ENCODE measurements around the gene EDC3. TPM values are rescaled to one million over a fixed set of nuclear protein-coding genes. Genes with fewer than 3 reads are reported as not detected.

The EDC3 gene
- total RNA-seq, 1 donor from 2014 or later: 31.5 TPM

GRCh38 chr15:74613953-74614743, 81.7 kb downstream of the EDC3 start:
- Histone ChIP-seq H3K4me3 (peak overlapping the region; percentile 99), H3K27me3 (no peaks in the 10 kb centered on the region), H3K27ac (peak overlapping the region; percentile 98), H3K4me1 (peaks cover 23% of the 10 kb centered on the region), H3K9me3 (no peaks in the 10 kb centered on the region), H3K36me3 (peaks cover 3% of the 10 kb centered on the region)
- TF ChIP-seq CTCF (IDR thresholded peaks at IDR 0.05): no peak
- ATAC-seq (no peak), DNase-seq (no peak)
- intact Hi-C loops (cut with DNase I): no loop called here

DNA sequence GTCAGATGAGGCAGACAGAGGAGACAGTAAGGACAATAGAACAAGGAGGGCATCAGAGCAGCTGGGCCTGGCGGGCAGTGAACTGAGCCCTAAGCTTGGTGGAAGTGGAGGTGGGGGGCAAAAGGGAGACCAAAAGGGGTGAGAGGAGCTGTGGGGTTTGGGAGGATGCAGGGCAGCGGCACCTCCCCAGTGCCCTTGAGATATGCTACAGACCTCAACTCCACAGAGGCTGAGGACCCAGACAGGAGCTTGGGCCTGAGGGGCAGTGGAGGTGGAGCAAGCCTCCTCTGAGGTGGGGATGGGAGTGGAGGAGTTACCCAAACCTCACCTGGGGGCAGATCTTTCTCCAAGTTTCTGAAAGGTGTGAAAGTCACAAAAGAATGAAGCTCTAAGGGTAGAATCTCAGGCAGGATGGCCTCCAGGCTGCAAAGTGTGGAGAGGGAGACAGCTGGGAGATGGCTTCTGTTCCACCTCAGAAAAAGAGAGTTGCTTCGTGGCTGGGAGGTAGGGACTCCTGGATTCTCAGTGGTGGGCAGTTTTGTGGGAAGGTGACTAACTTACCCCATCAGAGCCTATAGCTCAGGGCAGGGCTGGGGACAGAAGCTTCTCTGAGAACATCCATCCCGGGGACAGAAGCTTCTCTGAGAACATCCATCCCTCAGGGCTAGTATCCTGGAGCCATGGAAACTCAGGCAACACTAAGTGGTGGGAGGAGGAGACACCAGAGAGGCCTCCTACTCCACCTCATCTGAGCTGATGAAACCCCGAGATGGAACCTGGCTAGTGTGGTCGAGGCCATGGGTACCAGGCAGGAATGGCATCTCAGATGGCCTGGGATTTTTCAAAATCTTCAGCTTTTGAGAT, 82.5 kb downstream of the EDC3 start:
- H3K27me3 ChIP-seq: no peaks in the 10 kb centered on the region
- no peaks in the 10 kb centered on the region for H3K9me3 ChIP-seq
- H3K27ac ChIP-seq: no peak overlapping the region
- peaks cover 18% of the 10 kb centered on the region for H3K4me1 ChIP-seq
- H3K36me3 ChIP-seq: no peaks in the 10 kb centered on the region
- DNase-seq (no peak), ATAC-seq (no peak)
- H3K4me3 ChIP-seq: peak overlapping the region; percentile 99
- intact Hi-C loops (cut with DNase I): no loop called here
- no peak for TF ChIP-seq CTCF (IDR thresholded peaks at IDR 0.05)

GRCh38 chr15:74612677-74613076, 83.1 kb downstream of the EDC3 start:
- no peak overlapping the region for H3K27ac ChIP-seq
- no peak for TF ChIP-seq CTCF (IDR thresholded peaks at IDR 0.05)
- H3K9me3 ChIP-seq: no peaks in the 10 kb centered on the region
- no peaks in the 10 kb centered on the region for H3K36me3 ChIP-seq
- ATAC-seq (no peak), DNase-seq (no peak)
- intact Hi-C loops (cut with DNase I): no loop called here
- no peaks in the 10 kb centered on the region for H3K27me3 ChIP-seq
- no peak overlapping the region for H3K4me3 ChIP-seq
- H3K4me1 ChIP-seq: peaks cover 12% of the 10 kb centered on the region

GRCh38 chr15:74611834-74612233, 84.0 kb downstream of the EDC3 start:
- TF ChIP-seq CTCF (IDR thresholded peaks at IDR 0.05): no peak
- no peak overlapping the region for H3K4me3 ChIP-seq
- no peak overlapping the region for H3K27ac ChIP-seq
- intact Hi-C loops (cut with DNase I): no loop called here
- no peaks in the 10 kb centered on the region for H3K27me3 ChIP-seq
- ATAC-seq (no peak), DNase-seq (no peak)
- H3K36me3 ChIP-seq: no peaks in the 10 kb centered on the region
- no peaks in the 10 kb centered on the region for H3K9me3 ChIP-seq
- H3K4me1 ChIP-seq: peaks cover 4% of the 10 kb centered on the region

GRCh38 chr15:74611341-74611740, 84.5 kb downstream of the EDC3 start:
- Histone ChIP-seq H3K36me3 (no peaks in the 10 kb centered on the region), H3K4me3 (no peak overlapping the region), H3K27me3 (no peaks in the 10 kb centered on the region), H3K27ac (no peak overlapping the region), H3K4me1 (no peaks in the 10 kb centered on the region), H3K9me3 (no peaks in the 10 kb centered on the region)
- no peak for TF ChIP-seq CTCF (IDR thresholded peaks at IDR 0.05)
- DNase-seq (no peak), ATAC-seq (no peak)
- intact Hi-C loops (cut with DNase I): no loop called here

Data from upper lobe of right lung (tissue), 1 donor.